Keratinocyte (primary cell): ENCODE data around the gene WASF3. TPM values are rescaled to one million over a fixed set of nuclear protein-coding genes. Genes with fewer than 3 reads are reported as not detected.

Experiments
- DNase-seq: peaks from one replicate; pipeline ENCODE4 v3.0.0-alpha.2; 2011; ENCODE audit warnings: low read depth, missing footprints, low spot score
- FAIRE-seq: peaks from 2 replicates; lab custom pipeline; 2011; peaks lifted over from hg19 to GRCh38; lab: Jason Lieb, UNC
- H2AFZ ChIP-seq: 2 replicates; pipeline ENCODE4 v1.6.0; 2012; ENCODE audit warnings: low read length, control low read depth, inconsistent platforms; ENCODE audit not compliant: control insufficient read depth
- H3K27ac ChIP-seq: 2 replicates; pipeline ENCODE4 v1.5.1; 2011; ENCODE audit warnings: low read length; ENCODE audit not compliant: control insufficient read depth, insufficient read depth
- H3K27me3 ChIP-seq: 3 replicates; pipeline ENCODE4 v1.6.0; 2011; ENCODE audit warnings: low read length; ENCODE audit not compliant: control insufficient read depth, insufficient read depth; ENCODE audit errors: extremely low read depth
- H3K36me3 ChIP-seq, 2 experiments: 2 replicates in 1 of 2; 3 replicates in 1 of 2; pipeline ENCODE4 v1.5.1; 2011; ENCODE audit warnings: low read length in 2 of 2, mild to moderate bottlenecking in 1 of 2; ENCODE audit not compliant: control insufficient read depth in 2 of 2, insufficient read depth in 2 of 2; ENCODE audit errors: extremely low read depth in 1 of 2
- H3K4me1 ChIP-seq: 3 replicates; pipeline ENCODE4 v1.5.1; 2011; ENCODE audit warnings: low read length; ENCODE audit not compliant: control insufficient read depth, insufficient read depth; ENCODE audit errors: extremely low read depth
- H3K4me2 ChIP-seq: 3 replicates; pipeline ENCODE4 v1.6.0; 2011; ENCODE audit warnings: low read depth, low read length; ENCODE audit not compliant: control insufficient read depth, insufficient read depth; ENCODE audit errors: extremely low read depth
- H3K4me3 ChIP-seq, 3 experiments: fragments of 200-600 bp in 1 of 3; sonication (generic) in 1 of 3; 2 replicates in 2 of 3; 3 replicates in 1 of 3; pipeline ENCODE4 v1.5.1; 2011 to 2016; ENCODE audit warnings: low read length in 3 of 3, mild to moderate bottlenecking in 3 of 3, control low read depth in 2 of 3, inconsistent platforms in 1 of 3, low read depth in 1 of 3, mixed read lengths in 1 of 3, mixed run types in 1 of 3, moderate library complexity in 1 of 3; ENCODE audit not compliant: control insufficient read depth in 2 of 3, insufficient read depth in 2 of 3; ENCODE audit errors: extremely low read depth in 1 of 3
- H3K79me2 ChIP-seq: 2 replicates; pipeline ENCODE4 v1.6.0; 2012; ENCODE audit warnings: low read length; ENCODE audit not compliant: control insufficient read depth, insufficient read depth
- H3K9ac ChIP-seq: 3 replicates; pipeline ENCODE4 v1.6.0; 2011; ENCODE audit warnings: low read length; ENCODE audit not compliant: control insufficient read depth, insufficient read depth; ENCODE audit errors: extremely low read depth
- H3K9me1 ChIP-seq: 3 replicates; pipeline ENCODE4 v1.6.0; 2011; ENCODE audit warnings: low read length; ENCODE audit not compliant: control insufficient read depth, insufficient read depth; ENCODE audit errors: extremely low read depth
- H3K9me3 ChIP-seq: 2 replicates; pipeline ENCODE4 v1.5.1; 2012; ENCODE audit warnings: low read depth, low read length; ENCODE audit not compliant: control insufficient read depth
- H4K20me1 ChIP-seq: 3 replicates; pipeline ENCODE4 v1.6.0; 2011; ENCODE audit warnings: low read length; ENCODE audit not compliant: control insufficient read depth, insufficient read depth; ENCODE audit errors: extremely low read depth
- EZH2 ChIP-seq: IDR thresholded peaks from one replicate; pipeline ENCODE4 v1.6.1; 2012; ENCODE audit warnings: inconsistent platforms, mild to moderate bottlenecking, low read length, moderate library complexity
- dilution Hi-C: fragments of 300-500 bp; cut with MboI; formaldehyde crosslinking; loops from one replicate; pipeline ENCODE4 v1.7.0; 2020; ENCODE audit warnings: low sequenced_read_pairs; ENCODE audit not compliant: extremely low pct_ligation_motif_present
- polyA plus RNA-seq, 5 experiments: library from polyadenylated mRNA; depleted of rRNA in 3 of 5; stranded (reverse) in 3 of 5; stranded (forward) in 1 of 5; unstranded in 1 of 5; fragments of >200 nt; gene quantifications; 1 replicate in 1 of 5; 2 replicates in 3 of 5; 3 replicates in 1 of 5; pipeline versions ENCODE4 v1.2.1 to v1.2.3, GENCODE V29; 2011 to 2012; ENCODE audit warnings: missing spikeins in 2 of 5, low read depth in 1 of 5, low replicate concordance in 1 of 5
- TF ChIP-seq, protein P1 (sequence below), 3 experiments: IDR thresholded peaks in 1 of 3; conservative IDR thresholded peaks in 1 of 3; optimal IDR thresholded peaks in 1 of 3; 2 replicates in 2 of 3; 3 replicates in 1 of 3; pipeline versions ENCODE3 to v1.5.1; 2011; ENCODE audit warnings: low read length in 3 of 3, mild to moderate bottlenecking in 3 of 3, moderate library complexity in 2 of 3, control low read depth in 1 of 3, inconsistent platforms in 1 of 3; ENCODE audit not compliant: insufficient read depth in 2 of 3; ENCODE audit errors: extremely low read depth in 1 of 3

WASF3 gene
- polyA plus RNA-seq, 1 donor (not counting 4 experiments of a cell fraction or from before 2014, with no cell fraction given): 6.3 TPM

DNA sequence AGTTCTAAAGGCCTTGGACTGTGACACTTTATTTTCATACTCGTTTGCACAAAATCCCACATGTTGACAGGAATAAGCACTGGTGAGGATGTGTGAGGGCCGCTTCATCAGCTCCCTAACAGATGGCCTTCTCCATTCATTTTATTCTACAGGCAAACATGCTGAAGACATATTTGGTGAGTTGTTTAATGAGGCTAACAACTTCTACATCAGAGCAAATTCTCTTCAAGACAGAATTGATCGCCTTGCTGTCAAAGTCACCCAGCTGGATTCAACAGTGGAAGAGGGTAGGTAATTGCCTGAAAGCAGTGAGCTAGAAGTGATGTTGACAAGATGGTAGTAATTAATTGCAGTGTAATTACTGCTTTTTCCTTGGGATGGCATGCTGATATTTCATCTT lies 107.4 kb downstream of the WASF3 start:
- Histone ChIP-seq H3K79me2 (no peaks in the 10 kb centered on the region), H3K9me3 (no peaks in the 10 kb centered on the region), H2AFZ (no peak overlapping the region), H3K4me1 (no peaks in the 10 kb centered on the region), H3K9ac (no peak overlapping the region), H3K27ac (no peak overlapping the region), H3K36me3 (no peaks in the 10 kb centered on the region), H3K9me1 (no peaks in the 10 kb centered on the region), H4K20me1 (no peaks in the 10 kb centered on the region), H3K4me2 (no peak overlapping the region), H3K4me3 (no peak overlapping the region), H3K27me3 (no peaks in the 10 kb centered on the region)
- FAIRE-seq: no peak
- dilution Hi-C loops: no loop called here
- TF ChIP-seq EZH2: no peak
- TF ChIP-seq, protein P1, sequence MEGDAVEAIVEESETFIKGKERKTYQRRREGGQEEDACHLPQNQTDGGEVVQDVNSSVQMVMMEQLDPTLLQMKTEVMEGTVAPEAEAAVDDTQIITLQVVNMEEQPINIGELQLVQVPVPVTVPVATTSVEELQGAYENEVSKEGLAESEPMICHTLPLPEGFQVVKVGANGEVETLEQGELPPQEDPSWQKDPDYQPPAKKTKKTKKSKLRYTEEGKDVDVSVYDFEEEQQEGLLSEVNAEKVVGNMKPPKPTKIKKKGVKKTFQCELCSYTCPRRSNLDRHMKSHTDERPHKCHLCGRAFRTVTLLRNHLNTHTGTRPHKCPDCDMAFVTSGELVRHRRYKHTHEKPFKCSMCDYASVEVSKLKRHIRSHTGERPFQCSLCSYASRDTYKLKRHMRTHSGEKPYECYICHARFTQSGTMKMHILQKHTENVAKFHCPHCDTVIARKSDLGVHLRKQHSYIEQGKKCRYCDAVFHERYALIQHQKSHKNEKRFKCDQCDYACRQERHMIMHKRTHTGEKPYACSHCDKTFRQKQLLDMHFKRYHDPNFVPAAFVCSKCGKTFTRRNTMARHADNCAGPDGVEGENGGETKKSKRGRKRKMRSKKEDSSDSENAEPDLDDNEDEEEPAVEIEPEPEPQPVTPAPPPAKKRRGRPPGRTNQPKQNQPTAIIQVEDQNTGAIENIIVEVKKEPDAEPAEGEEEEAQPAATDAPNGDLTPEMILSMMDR (optimal IDR thresholded peaks at IDR 0.05 in 1 of 3, IDR thresholded peaks at IDR 0.05 in 1 of 3, conservative IDR thresholded peaks at IDR 0.05 in 1 of 3; ENCODE audit: extremely low read depth in 1 of 3, insufficient read depth in 2 of 3, low read length in 3 of 3): no peak
- no peak for DNase-seq

DNA sequence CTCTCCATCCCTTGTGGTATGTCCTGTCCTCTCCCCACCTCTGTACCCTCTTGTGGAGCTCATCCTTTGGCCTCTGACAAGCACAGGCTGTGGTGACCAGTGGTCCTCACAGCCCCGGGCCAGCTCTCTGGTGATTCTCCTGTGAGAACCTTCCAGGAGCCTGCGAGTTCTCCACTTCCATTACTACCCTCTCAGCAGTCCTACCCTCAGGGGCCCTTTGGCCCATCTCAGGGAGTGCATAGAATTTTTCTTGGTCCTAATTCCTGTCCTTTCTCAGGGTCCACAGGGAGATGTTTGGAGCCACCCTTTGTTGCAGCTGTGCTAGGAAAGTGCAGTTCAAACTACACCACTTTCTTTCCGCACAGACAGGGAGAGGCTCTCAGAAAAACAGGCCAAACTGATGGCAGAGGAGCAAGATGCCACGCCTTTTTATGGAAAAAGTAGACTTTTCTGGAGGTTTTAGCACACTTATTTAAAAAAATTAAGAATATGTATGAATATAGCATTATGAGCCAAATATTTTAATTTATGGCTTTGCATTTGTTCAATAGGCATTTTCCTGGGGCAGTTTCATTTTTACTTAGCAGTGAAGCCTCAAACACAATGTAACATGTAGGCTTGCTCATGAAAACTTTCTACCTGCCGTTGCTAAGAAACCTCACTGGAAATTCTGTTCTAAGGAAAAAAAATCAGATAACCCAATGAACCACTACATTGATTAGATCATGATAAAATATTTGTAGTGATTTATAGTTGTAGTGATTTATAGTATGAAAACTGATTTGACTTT lies 111.1 kb downstream of the WASF3 start:
- H3K9ac ChIP-seq: no peak overlapping the region
- H3K36me3 ChIP-seq: no peaks in the 10 kb centered on the region
- dilution Hi-C loops: no loop called here
- H3K4me2 ChIP-seq: no peak overlapping the region
- no peaks in the 10 kb centered on the region for H3K9me1 ChIP-seq
- no peaks in the 10 kb centered on the region for H3K4me1 ChIP-seq
- no peaks in the 10 kb centered on the region for H3K27me3 ChIP-seq
- FAIRE-seq (no peak), DNase-seq (no peak)
- H3K4me3 ChIP-seq: no peak overlapping the region
- H3K79me2 ChIP-seq: no peaks in the 10 kb centered on the region
- TF ChIP-seq, protein P1 (optimal IDR thresholded peaks at IDR 0.05 in 1 of 3, IDR thresholded peaks at IDR 0.05 in 1 of 3, conservative IDR thresholded peaks at IDR 0.05 in 1 of 3; ENCODE audit: extremely low read depth in 1 of 3, insufficient read depth in 2 of 3, low read length in 3 of 3): no peak
- no peak for TF ChIP-seq EZH2
- no peaks in the 10 kb centered on the region for H4K20me1 ChIP-seq
- H3K9me3 ChIP-seq: no peaks in the 10 kb centered on the region
- no peak overlapping the region for H2AFZ ChIP-seq
- no peak overlapping the region for H3K27ac ChIP-seq
